ENCODE measurements around the gene ZDHHC8.

Gene ZDHHC8

GRCh38 chr22:20091690-20092476 lies 39.7 kb upstream of the ZDHHC8 start:
- no peaks in the 10 kb centered on the region for H3F3A ChIP-seq (ENCODE audit: control insufficient read depth, insufficient read depth)
- H3K27me3 ChIP-seq (ENCODE audit: control insufficient read depth, low read length), result no peaks in the 10 kb centered on the region
- TF ChIP-seq EZH2phosphoT487 (IDR thresholded peaks at IDR 0.05; ENCODE audit: borderline replicate concordance, low read length) (no peak), CTCF (IDR thresholded peaks at IDR 0.05; ENCODE audit: low read depth, low read length, poor library complexity, severe bottlenecking) (no peak)
- no peak overlapping the region for H3K4me3 ChIP-seq (ENCODE audit: low read length)
- H3K9me3 ChIP-seq (ENCODE audit: control insufficient read depth, insufficient read depth, low read length), result no peaks in the 10 kb centered on the region
- peaks cover 28% of the 10 kb centered on the region for H3K79me2 ChIP-seq (ENCODE audit: control insufficient read depth, low read length)
- H3K27ac ChIP-seq (ENCODE audit: low read depth, low read length), result no peak overlapping the region
- no peak overlapping the region for H3K4me2 ChIP-seq (ENCODE audit: low read length)
- no peaks in the 10 kb centered on the region; the same call in 1 of the 2 replicates for H4K20me1 ChIP-seq (ENCODE audit: control insufficient read depth, insufficient read depth, low read depth, low read length)
- H3K36me3 ChIP-seq (ENCODE audit: control insufficient read depth, low read length), result peaks cover 99% of the 10 kb centered on the region
- H3K4me1 ChIP-seq (ENCODE audit: control insufficient read depth, low read length), result no peaks in the 10 kb centered on the region
- H3K9me2 ChIP-seq (replicated peaks; ENCODE audit: control insufficient read depth, low read length), result no peaks in the 10 kb centered on the region

- no peak overlapping the region for H3K4me3 ChIP-seq (ENCODE audit: low read length)
- no peaks in the 10 kb centered on the region for H3K4me1 ChIP-seq (ENCODE audit: control insufficient read depth, low read length)
- peaks cover 99% of the 10 kb centered on the region for H3K36me3 ChIP-seq (ENCODE audit: control insufficient read depth, low read length)
- no peaks in the 10 kb centered on the region for H3K27me3 ChIP-seq (ENCODE audit: control insufficient read depth, low read length)
- no peak overlapping the region for H3K4me2 ChIP-seq (ENCODE audit: low read length)
- H3K9me2 ChIP-seq (replicated peaks; ENCODE audit: control insufficient read depth, low read length), result no peaks in the 10 kb centered on the region
- no peak overlapping the region for H3K27ac ChIP-seq (ENCODE audit: low read depth, low read length)
- no peak for TF ChIP-seq EZH2phosphoT487 (IDR thresholded peaks at IDR 0.05; ENCODE audit: borderline replicate concordance, low read length)
- no peaks in the 10 kb centered on the region; the same call in 1 of the 2 replicates for H4K20me1 ChIP-seq (ENCODE audit: control insufficient read depth, insufficient read depth, low read depth, low read length)
- no peaks in the 10 kb centered on the region for H3K9me3 ChIP-seq (ENCODE audit: control insufficient read depth, insufficient read depth, low read length)
- peaks cover 28% of the 10 kb centered on the region for H3K79me2 ChIP-seq (ENCODE audit: control insufficient read depth, low read length)
- H3F3A ChIP-seq (ENCODE audit: control insufficient read depth, insufficient read depth), result no peaks in the 10 kb centered on the region
Observed at GRCh38 chr22:20092477-20092854, 39.1 kb upstream of the ZDHHC8 start.

GRCh38 chr22:20093418-20094196 lies 38.0 kb upstream of the ZDHHC8 start:
- Histone ChIP-seq H3K9me3 (ENCODE audit: control insufficient read depth, insufficient read depth, low read length) (no peaks in the 10 kb centered on the region), H3F3A (ENCODE audit: control insufficient read depth, insufficient read depth) (no peaks in the 10 kb centered on the region), H3K4me1 (ENCODE audit: control insufficient read depth, low read length) (no peaks in the 10 kb centered on the region), H4K20me1 (ENCODE audit: control insufficient read depth, insufficient read depth, low read depth, low read length) (no peaks in the 10 kb centered on the region), H3K9me2 (replicated peaks; ENCODE audit: control insufficient read depth, low read length) (no peaks in the 10 kb centered on the region), H3K79me2 (ENCODE audit: control insufficient read depth, low read length) (peaks cover 25% of the 10 kb centered on the region), H3K27ac (ENCODE audit: low read depth, low read length) (no peak overlapping the region), H3K4me3 (ENCODE audit: low read length) (no peak overlapping the region), H3K36me3 (ENCODE audit: control insufficient read depth, low read length) (peaks cover 95% of the 10 kb centered on the region), H3K4me2 (ENCODE audit: low read length) (no peak overlapping the region), H3K27me3 (ENCODE audit: control insufficient read depth, low read length) (no peaks in the 10 kb centered on the region)
- TF ChIP-seq EZH2phosphoT487 (IDR thresholded peaks at IDR 0.05; ENCODE audit: borderline replicate concordance, low read length) (no peak), CTCF (IDR thresholded peaks at IDR 0.05; ENCODE audit: low read depth, low read length, poor library complexity, severe bottlenecking) (no peak)

All from DOHH2 (cell line).